ENCODE data around the gene NSDHL. TPM values are rescaled to one million over a fixed set of nuclear protein-coding genes. Genes with fewer than 3 reads are reported as not detected.

NSDHL gene
- total and polyA plus RNA-seq, 2 of the 4 experiments (the other 2 are of a cell fraction): 22.8 to 26.0 TPM

GRCh38 chrX:152876931-152877840, 46.3 kb downstream of the NSDHL start (continued):
- TF ChIP-seq FOS (IDR thresholded peaks at IDR 0.05; ENCODE audit: low read depth, low read length): no peak

GRCh38 chrX:152878976-152879755, 48.3 kb downstream of the NSDHL start:
- no peak overlapping the region for H3K4ac ChIP-seq (ENCODE audit: low read depth, low read length)
- no peak overlapping the region for H4K91ac ChIP-seq (ENCODE audit: insufficient read depth, low read depth, low read length)
- dilution Hi-C loops (cut with HindIII; ENCODE audit: low sequenced_read_pairs, unreplicated experiment) (no loop called here), intact Hi-C loops (cut with micrococcal nuclease) (no loop called here), in situ Hi-C loops (cut with MboI; ENCODE audit: low sequenced_read_pairs) (no loop called here)
- no peak overlapping the region for H2AFZ ChIP-seq (replicated peaks; ENCODE audit: low read length, poor library complexity)
- no peak overlapping the region for H2BK120ac ChIP-seq (ENCODE audit: low read depth, low read length)
- no peak overlapping the region for H2BK20ac ChIP-seq (ENCODE audit: low read depth, low read length)
- peaks cover 11% of the 10 kb centered on the region; the same call in 1 of the 2 replicates for H3K9me3 ChIP-seq (ENCODE audit: control insufficient read depth, insufficient read depth, low read length)
- CTCF ChIA-PET: no interaction called here
- 89% methylated on average over 3 of the region's 16 CpGs; no CpG with 5 or more reads in 1 of the 2 experiments for WGBS, 2 experiments (ENCODE audit: extremely low coverage in 2 of 2, insufficient read length in 1 of 2)
- H3K23ac ChIP-seq (ENCODE audit: low read depth, low read length): no peak overlapping the region
- no peaks in the 10 kb centered on the region for H3K9me1 ChIP-seq (ENCODE audit: insufficient read depth, low read length)
- no peak overlapping the region for H3K4me3 ChIP-seq (ENCODE audit: insufficient read depth, low read depth, low read length)
- POLR2A ChIA-PET (ENCODE audit: unreplicated experiment): no interaction called here
- H2AK9ac ChIP-seq (replicated peaks; ENCODE audit: low read depth, low read length, poor library complexity): no peak overlapping the region
- H3K18ac ChIP-seq (ENCODE audit: low read depth, low read length): no peak overlapping the region
- no peak overlapping the region for H3K56ac ChIP-seq (ENCODE audit: extremely low read depth, insufficient read depth, low read length)
- no peaks in the 10 kb centered on the region for H3K4me1 ChIP-seq (ENCODE audit: control insufficient read depth, insufficient read depth, low read length)
- no peaks in the 10 kb centered on the region for H3K36me3 ChIP-seq (ENCODE audit: control insufficient read depth, insufficient read depth, low read length)
- ATAC-seq (ENCODE audit: low read depth): no peak; the same call in 1 of the 2 replicates
- H3K4me2 ChIP-seq (ENCODE audit: low read depth, low read length): no peak overlapping the region
- no TSS peak for BruUV-seq (replicated peaks)
- peaks cover 6% of the 10 kb centered on the region for H3K27me3 ChIP-seq (ENCODE audit: control insufficient read depth, insufficient read depth, low read length)
- no peaks in the 10 kb centered on the region for H3K79me1 ChIP-seq (ENCODE audit: low read depth in 1 of 2, low read length in 2 of 2)
- DNase-seq: no peak
- H3K14ac ChIP-seq (replicated peaks; ENCODE audit: low read depth, low read length): no peak overlapping the region
- H4K5ac ChIP-seq (ENCODE audit: low read depth, low read length): no peak overlapping the region
- H3K27ac ChIP-seq (ENCODE audit: insufficient read depth, low read length): no peak overlapping the region
- H2BK15ac ChIP-seq (ENCODE audit: low read depth, low read length): no peak overlapping the region
- no peak overlapping the region for H2BK5ac ChIP-seq (ENCODE audit: low read depth, low read length, poor library complexity, severe bottlenecking)
- H4K8ac ChIP-seq (ENCODE audit: low read depth in 2 of 2, low read length in 2 of 2): no peak overlapping the region
- no peak overlapping the region for H2AK5ac ChIP-seq (ENCODE audit: low read depth, low read length)
- H3K9ac ChIP-seq (ENCODE audit: low read depth, low read length): no peak overlapping the region
- no peaks in the 10 kb centered on the region for H4K20me1 ChIP-seq (ENCODE audit: insufficient read depth, low read length)
- TF ChIP-seq FOS (IDR thresholded peaks at IDR 0.05; ENCODE audit: low read depth, low read length) (no peak), CHD1 (IDR thresholded peaks at IDR 0.05; ENCODE audit: low read depth, low read length) (no peak), MAZ (IDR thresholded peaks at IDR 0.05; ENCODE audit: borderline replicate concordance, low read depth, low read length) (no peak), CTCF (conservative IDR thresholded peaks at IDR 0.05; ENCODE audit: low read depth, low read length) (no peak), RFX5 (IDR thresholded peaks at IDR 0.05; ENCODE audit: low read depth, low read length) (no peak), ELK1 (IDR thresholded peaks at IDR 0.05; ENCODE audit: borderline replicate concordance, low read depth, low read length) (no peak), POLR2A (IDR thresholded peaks at IDR 0.05; ENCODE audit: low read depth, low read length) (no peak), MXI1 (IDR thresholded peaks at IDR 0.05; ENCODE audit: borderline replicate concordance, low read depth, low read length) (no peak), CEBPB (IDR thresholded peaks at IDR 0.05; ENCODE audit: low read depth, low read length) (no peak)
- TF ChIP-seq, protein P1, sequence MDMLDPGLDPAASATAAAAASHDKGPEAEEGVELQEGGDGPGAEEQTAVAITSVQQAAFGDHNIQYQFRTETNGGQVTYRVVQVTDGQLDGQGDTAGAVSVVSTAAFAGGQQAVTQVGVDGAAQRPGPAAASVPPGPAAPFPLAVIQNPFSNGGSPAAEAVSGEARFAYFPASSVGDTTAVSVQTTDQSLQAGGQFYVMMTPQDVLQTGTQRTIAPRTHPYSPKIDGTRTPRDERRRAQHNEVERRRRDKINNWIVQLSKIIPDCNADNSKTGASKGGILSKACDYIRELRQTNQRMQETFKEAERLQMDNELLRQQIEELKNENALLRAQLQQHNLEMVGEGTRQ (IDR thresholded peaks at IDR 0.05; ENCODE audit: low read depth, low read length): no peak
